DMS 273 (cell line): ENCODE data around the gene RPL37A.

Source experiments
- DNase-seq: peaks from one replicate; lab custom pipeline; 2025; ENCODE audit not compliant: unreplicated experiment; lab: John Stamatoyannopoulos, UW

Gene RPL37A

GRCh38 chr2:216546241-216546640, 47.6 kb downstream of the RPL37A start:
- no peak for DNase-seq

- no peak for DNase-seq
Measured at GRCh38 chr2:216546641-216547403, 48.2 kb downstream of the RPL37A start.

- DNase-seq: peak; percentile 83
Measured at GRCh38 chr2:216548901-216549331, 50.3 kb downstream of the RPL37A start.

- DNase-seq: no peak
Measured at GRCh38 chr2:216549926-216550690, 51.5 kb downstream of the RPL37A start.

GRCh38 chr2:216551234-216552068, 52.8 kb downstream of the RPL37A start:
- DNase-seq: peak; percentile 37

- DNase-seq: no peak
Measured at GRCh38 chr2:216553093-216553478, 54.4 kb downstream of the RPL37A start.
